NCI-H748 (cell line): ENCODE data around the gene FAM171A2.
"Not testable (repeated sequence)": the region's sequence is repeated elsewhere in the genome, so short reads cannot be mapped to it uniquely, and the experiment has no call there.

Source experiments
- DNase-seq: peaks from one replicate; lab custom pipeline; 2025; ENCODE audit not compliant: unreplicated experiment; lab: John Stamatoyannopoulos, UW

The FAM171A2 gene

DNA sequence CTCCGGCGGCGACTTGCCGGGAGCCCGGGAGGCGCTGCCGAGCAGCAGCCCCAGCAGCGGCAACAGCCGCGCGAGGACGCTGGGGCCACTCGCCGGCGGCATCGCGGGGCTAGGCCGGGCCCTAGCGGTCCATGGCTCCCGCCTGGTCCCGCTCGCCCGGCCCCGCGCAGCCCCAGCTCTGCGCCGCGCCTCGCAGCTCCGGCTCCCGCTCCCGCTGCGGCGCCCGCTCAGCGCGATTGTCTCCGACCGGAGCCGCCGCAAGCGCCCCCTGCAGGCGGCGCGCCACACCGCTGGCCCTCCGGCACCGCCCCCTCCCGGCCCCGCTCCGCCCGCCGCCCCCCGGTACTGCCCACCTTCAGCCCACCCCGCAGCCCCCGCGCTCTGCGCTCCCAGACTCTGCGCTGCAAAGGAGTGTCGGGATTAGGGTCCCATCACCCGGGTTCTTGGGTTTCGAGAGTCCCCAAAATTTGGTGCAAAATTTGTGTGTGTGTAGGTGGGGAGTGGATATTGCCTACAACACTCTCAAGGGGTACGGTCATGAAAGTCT, at the start of gene FAM171A2:
FAM171A2 (minus strand) TSS at position 241 of the 547 bp plus-strand sequence; CDS start at position 102, 139 bp downstream.
- peak; percentile 79 for DNase-seq

- no peak for DNase-seq
Observed at GRCh38 chr17:44409309-44410028, 45.8 kb upstream of the FAM171A2 start.

- no peak for DNase-seq
Observed at GRCh38 chr17:44408786-44409185, 45.1 kb upstream of the FAM171A2 start.

DNA sequence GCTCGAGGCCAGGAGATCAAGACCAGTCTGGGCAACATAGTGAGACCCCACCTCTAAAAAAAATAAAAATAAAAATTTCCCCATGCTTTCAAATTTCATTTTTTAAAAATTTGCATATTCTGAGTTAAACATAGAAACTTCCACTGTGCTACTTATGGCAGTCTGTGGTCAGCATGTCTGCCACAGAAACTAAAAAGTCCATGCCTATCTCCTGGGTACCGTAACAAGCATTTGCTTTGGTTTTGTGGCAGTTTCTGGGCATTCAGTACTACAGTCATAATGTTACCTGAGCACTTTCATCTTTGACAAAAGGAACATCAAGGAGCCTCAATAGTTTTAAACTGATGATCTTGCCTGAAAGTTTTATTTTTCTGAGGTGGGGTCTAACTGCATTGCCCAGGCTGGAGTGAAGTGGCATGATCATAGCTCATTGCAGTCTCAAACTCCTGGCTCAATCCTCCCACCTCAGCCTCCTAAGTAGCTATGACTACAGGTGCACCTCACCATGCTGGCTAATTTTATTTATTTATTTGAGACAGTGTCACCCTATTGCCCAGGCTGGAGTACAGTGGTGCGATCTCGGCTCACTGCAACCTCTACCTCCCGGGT, 39.0 kb upstream of the FAM171A2 start:
- DNase-seq = no peak

- no peak for DNase-seq
Observed at GRCh38 chr17:44400226-44400847, 36.7 kb upstream of the FAM171A2 start.

- no peak for DNase-seq
Observed at GRCh38 chr17:44398692-44399691, 35.3 kb upstream of the FAM171A2 start.

- no peak for DNase-seq
Observed at GRCh38 chr17:44397479-44398440, 34.1 kb upstream of the FAM171A2 start.

DNA sequence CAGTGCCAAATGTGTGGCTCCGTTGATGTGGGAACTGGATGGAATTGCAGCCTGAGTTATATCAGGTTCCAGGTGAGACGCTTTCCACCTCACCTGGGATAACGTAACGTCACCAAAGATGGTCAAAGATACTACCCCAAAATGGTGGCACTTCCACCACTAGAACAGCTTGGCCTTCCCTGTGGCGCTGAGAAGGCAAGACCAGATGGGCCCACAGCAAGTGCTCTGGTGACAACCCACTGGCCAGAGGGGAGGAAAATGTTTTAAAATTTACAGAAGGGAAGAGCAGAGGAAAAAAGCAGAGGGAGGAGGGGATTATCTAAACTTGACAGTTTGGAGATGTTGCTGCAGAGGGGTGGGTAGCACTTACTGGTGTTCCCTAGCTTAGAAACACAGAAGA, 33.3 kb upstream of the FAM171A2 start:
- no peak for DNase-seq

GRCh38 chr17:44394833-44395232, 31.2 kb upstream of the FAM171A2 start:
- DNase-seq = no peak

GRCh38 chr17:44394112-44394511, 30.5 kb upstream of the FAM171A2 start:
- not testable (repeated sequence) for DNase-seq

DNA sequence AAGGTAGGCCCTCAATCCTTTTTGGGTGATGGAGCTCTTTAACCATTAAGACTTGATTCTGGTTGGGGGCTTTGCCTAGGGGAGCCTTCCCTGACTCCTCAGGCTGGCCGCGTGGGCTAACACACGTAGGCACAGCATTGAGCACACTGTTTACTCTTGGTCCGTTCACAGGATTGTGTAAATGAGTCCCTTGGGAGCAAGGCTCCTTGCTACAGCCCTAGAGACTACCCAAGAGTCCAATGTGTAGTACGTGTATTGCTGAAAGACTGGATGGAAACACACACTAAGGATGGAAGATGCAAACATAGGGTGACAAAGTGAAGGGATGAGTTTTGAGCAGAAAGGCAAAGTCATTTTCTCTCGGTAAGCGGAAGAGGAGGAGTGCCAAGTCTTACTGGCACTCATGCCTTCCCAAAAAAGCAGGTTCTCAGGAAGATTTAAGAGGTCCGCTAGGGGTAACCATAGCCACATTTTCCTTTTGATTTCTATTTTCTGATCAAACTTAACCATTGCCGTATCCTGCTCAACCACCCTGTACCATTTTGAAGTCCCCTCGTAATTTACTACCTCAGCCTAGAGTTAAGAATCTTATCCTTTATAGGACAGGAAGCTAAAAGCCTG, 26.7 kb upstream of the FAM171A2 start:
- no peak for DNase-seq

GRCh38 chr17:44389723-44390202, 26.1 kb upstream of the FAM171A2 start:
- no peak for DNase-seq

GRCh38 chr17:44389281-44389680, 25.6 kb upstream of the FAM171A2 start, which contains the start of gene ITGA2B:
TSS of gene ITGA2B (minus strand) at chr17:44389649. CDS start at chr17:44389473, 176 bp downstream.
- DNase-seq = no peak

DNA sequence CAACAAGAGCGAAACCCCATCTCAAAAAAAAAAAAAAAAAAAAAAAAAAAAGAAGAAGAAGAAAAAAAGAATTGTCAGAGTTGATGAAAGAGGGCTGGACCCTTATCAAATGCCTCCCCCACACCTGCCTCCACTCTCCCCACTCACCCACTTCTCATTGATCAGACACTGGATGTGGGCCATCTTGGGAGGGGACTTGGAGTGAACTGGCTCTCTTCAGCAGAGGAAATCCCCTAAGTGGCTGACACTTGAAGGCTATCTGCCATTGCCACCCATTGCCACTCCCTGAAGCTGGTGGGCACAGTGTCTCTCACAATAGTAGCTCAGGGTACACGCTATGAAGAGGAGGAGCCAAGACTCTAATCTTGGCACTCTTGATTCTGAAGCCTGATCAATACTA, 24.2 kb upstream of the FAM171A2 start:
- no peak for DNase-seq

GRCh38 chr17:44386182-44386525, 22.5 kb upstream of the FAM171A2 start:
- DNase-seq = peak; percentile 27

GRCh38 chr17:44385287-44386181, 21.9 kb upstream of the FAM171A2 start:
- peak; percentile 84 for DNase-seq

GRCh38 chr17:44384823-44385286, 21.2 kb upstream of the FAM171A2 start:
- no peak for DNase-seq
